Lower leg skin (tissue), 3 donors: ENCODE measurements around the gene DMGDH.

Experiments used
- POLR2A ChIP-seq, 2 donors: fragments of 450-650 bp; IDR thresholded peaks; one replicate each; pipeline ENCODE4 v1.6.1; 2016 to 2017; ENCODE audit warnings: antibody characterized with exemption in 2 of 2, mild to moderate bottlenecking in 1 of 2, moderate library complexity in 1 of 2
- TF ChIP-seq, protein P1 (sequence below), 3 donors: fragments of 450-650 bp; IDR thresholded peaks; one replicate each; pipeline ENCODE4 v1.5.1; 2016; ENCODE audit warnings: antibody characterized with exemption in 3 of 3, mild to moderate bottlenecking in 3 of 3, moderate library complexity in 2 of 3

DNA sequence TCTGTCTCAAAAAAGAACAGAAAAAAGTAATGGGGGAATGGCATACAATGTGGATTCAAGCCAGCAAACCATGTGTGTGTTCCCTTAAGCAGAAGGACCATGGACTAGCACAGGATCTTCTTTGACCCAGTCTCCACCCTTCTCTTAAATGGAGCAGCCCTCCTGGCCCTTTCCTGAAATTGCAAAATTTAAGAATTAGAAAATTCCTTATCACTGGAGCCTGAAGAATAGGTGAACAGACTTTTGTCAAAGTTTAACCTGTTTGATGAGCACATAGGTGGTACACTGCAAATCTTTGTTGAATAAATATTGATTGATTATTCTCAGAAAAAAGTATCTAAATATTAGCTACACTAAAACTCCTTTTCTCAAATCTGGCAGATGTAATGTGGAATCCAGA lies 12.6 kb downstream of the DMGDH start:
- TF ChIP-seq, protein P1, sequence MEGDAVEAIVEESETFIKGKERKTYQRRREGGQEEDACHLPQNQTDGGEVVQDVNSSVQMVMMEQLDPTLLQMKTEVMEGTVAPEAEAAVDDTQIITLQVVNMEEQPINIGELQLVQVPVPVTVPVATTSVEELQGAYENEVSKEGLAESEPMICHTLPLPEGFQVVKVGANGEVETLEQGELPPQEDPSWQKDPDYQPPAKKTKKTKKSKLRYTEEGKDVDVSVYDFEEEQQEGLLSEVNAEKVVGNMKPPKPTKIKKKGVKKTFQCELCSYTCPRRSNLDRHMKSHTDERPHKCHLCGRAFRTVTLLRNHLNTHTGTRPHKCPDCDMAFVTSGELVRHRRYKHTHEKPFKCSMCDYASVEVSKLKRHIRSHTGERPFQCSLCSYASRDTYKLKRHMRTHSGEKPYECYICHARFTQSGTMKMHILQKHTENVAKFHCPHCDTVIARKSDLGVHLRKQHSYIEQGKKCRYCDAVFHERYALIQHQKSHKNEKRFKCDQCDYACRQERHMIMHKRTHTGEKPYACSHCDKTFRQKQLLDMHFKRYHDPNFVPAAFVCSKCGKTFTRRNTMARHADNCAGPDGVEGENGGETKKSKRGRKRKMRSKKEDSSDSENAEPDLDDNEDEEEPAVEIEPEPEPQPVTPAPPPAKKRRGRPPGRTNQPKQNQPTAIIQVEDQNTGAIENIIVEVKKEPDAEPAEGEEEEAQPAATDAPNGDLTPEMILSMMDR (IDR thresholded peaks at IDR 0.05): no peak
- no peak for TF ChIP-seq POLR2A (IDR thresholded peaks at IDR 0.05)
